K562 (cell line): ENCODE measurements around the gene RAD1. TPM values are rescaled to one million over a fixed set of nuclear protein-coding genes. Genes with fewer than 3 reads are reported as not detected.

ENCODE experiments used
- CC2D1A ChIP-seq: fragments of 450-650 bp; IDR thresholded peaks from 2 replicates; pipeline ENCODE4 v1.6.1; 2017; ENCODE audit warnings: mild to moderate bottlenecking
- CREB5 ChIP-seq: fragments of 250-450 bp; sonication (Bioruptor Pico); IDR thresholded peaks from 2 replicates; pipeline ENCODE4 v1.5.0; 2020; ENCODE audit warnings: mild to moderate bottlenecking
- DNMT1 ChIP-seq: fragments of 450-650 bp; IDR thresholded peaks from 2 replicates; pipeline ENCODE4 v1.6.1; 2016; ENCODE audit warnings: antibody characterized with exemption, mild to moderate bottlenecking
- ESRRA ChIP-seq: fragments of 450-650 bp; IDR thresholded peaks from 2 replicates; pipeline ENCODE4 v1.6.1; 2014; ENCODE audit warnings: low read depth, mild to moderate bottlenecking, moderate library complexity, borderline replicate concordance
- ETS1 ChIP-seq: conservative IDR thresholded peaks from 2 replicates; pipeline ENCODE4 v1.6.1; 2011; ENCODE audit warnings: low read depth, mild to moderate bottlenecking, low read length; ENCODE audit not compliant: control insufficient read depth
- GABPA ChIP-seq: fragments of 200-800 bp; sonication (Bioruptor generic); conservative IDR thresholded peaks from 2 replicates; pipeline ENCODE4 v1.6.1; 2016; ENCODE audit warnings: low read depth, missing genetic modification characterization, missing compliant biosample characterization
- HEY1 ChIP-seq: fragments of 250-450 bp; sonication (Bioruptor Pico); IDR thresholded peaks from 2 replicates; pipeline ENCODE4 v1.5.0; 2020; ENCODE audit warnings: mild to moderate bottlenecking, moderate library complexity, borderline replicate concordance
- ILK ChIP-seq: fragments of 450-650 bp; IDR thresholded peaks from 2 replicates; pipeline ENCODE4 v1.6.1; 2016; ENCODE audit warnings: missing genetic modification characterization, low read depth, mild to moderate bottlenecking, missing compliant biosample characterization, moderate library complexity, borderline replicate concordance
- KDM2B ChIP-seq: fragments of 250-450 bp; sonication (Bioruptor Pico); IDR thresholded peaks from 2 replicates; pipeline ENCODE4 v1.8.0; 2021; ENCODE audit warnings: mild to moderate bottlenecking, moderate library complexity
- MED1 ChIP-seq: sonication (generic); formaldehyde crosslinking; IDR thresholded peaks from 2 replicates; pipeline ENCODE4 v1.8.1; 2023; ENCODE audit warnings: missing genetic modification reagents, borderline replicate concordance
- PTBP1 ChIP-seq: fragments of 200-400 bp; formaldehyde crosslinking; IDR thresholded peaks from 2 replicates; pipeline ENCODE4 v1.6.1; 2017; ENCODE audit warnings: low read depth, low read length
- SIN3A ChIP-seq, 2 experiments: fragments of 150-350 bp in 1 of 2; IDR thresholded peaks; 2 replicates each; pipeline ENCODE4 v1.6.1; 2011 to 2016; ENCODE audit warnings: borderline replicate concordance in 2 of 2, low read depth in 2 of 2, low read length in 2 of 2, mild to moderate bottlenecking in 2 of 2, moderate library complexity in 2 of 2; ENCODE audit not compliant: control insufficient read depth in 1 of 2
- SRSF1 ChIP-seq: fragments of 200-400 bp; formaldehyde crosslinking; IDR thresholded peaks from 2 replicates; pipeline ENCODE4 v1.6.1; 2017; ENCODE audit warnings: mild to moderate bottlenecking, low read depth, low read length, moderate library complexity
- SRSF9 ChIP-seq: fragments of 200-400 bp; formaldehyde crosslinking; IDR thresholded peaks from 2 replicates; pipeline ENCODE4 v1.6.1; 2017; ENCODE audit warnings: low read depth, low read length, borderline replicate concordance
- TAF7 ChIP-seq: fragments of 450-650 bp; IDR thresholded peaks from 2 replicates; pipeline ENCODE4 v1.6.1; 2016; ENCODE audit warnings: missing genetic modification characterization, missing compliant biosample characterization
- TAL1 ChIP-seq: fragments of 450-650 bp; IDR thresholded peaks from 2 replicates; pipeline ENCODE4 v1.6.1; 2016; ENCODE audit warnings: mild to moderate bottlenecking
- TCF7 ChIP-seq: sonication (generic); IDR thresholded peaks from 2 replicates; pipeline ENCODE4 v1.6.1; 2016; ENCODE audit warnings: antibody characterized with exemption, borderline replicate concordance
- XRCC4 ChIP-seq: IDR thresholded peaks from one replicate; pipeline ENCODE4 v1.6.1; 2011; ENCODE audit not compliant: insufficient read depth, insufficient read length; ENCODE audit errors: extremely low read depth
- ZBTB7A ChIP-seq: IDR thresholded peaks from 2 replicates; pipeline ENCODE4 v1.6.1; 2011; ENCODE audit warnings: low read depth, mild to moderate bottlenecking, low read length, moderate library complexity, borderline replicate concordance; ENCODE audit not compliant: control insufficient read depth
- ZNF174 ChIP-seq: fragments of 250-450 bp; sonication (Bioruptor Pico); IDR thresholded peaks from 2 replicates; pipeline ENCODE4 v1.4.0; 2020; ENCODE audit warnings: mild to moderate bottlenecking
- ZNF239 ChIP-seq: fragments of 250-450 bp; sonication (Bioruptor Pico); IDR thresholded peaks from 2 replicates; pipeline ENCODE4 v1.4.0; 2020; ENCODE audit warnings: mild to moderate bottlenecking
- ZNF384 ChIP-seq: IDR thresholded peaks from 2 replicates; pipeline ENCODE4 v1.6.1; 2012; ENCODE audit warnings: low read depth, low read length, improper control_type of control experiment
- ZNF778 ChIP-seq: fragments of 450-650 bp; formaldehyde crosslinking; IDR thresholded peaks from 2 replicates; pipeline ENCODE4 v1.4.0; 2020; ENCODE audit warnings: mild to moderate bottlenecking, moderate library complexity
- ZSCAN32 ChIP-seq: fragments of 450-650 bp; formaldehyde crosslinking; IDR thresholded peaks from 2 replicates; pipeline ENCODE4 v1.4.0; 2020; ENCODE audit warnings: mild to moderate bottlenecking, moderate library complexity
- polyA plus RNA-seq, 8 experiments: library from polyadenylated mRNA; depleted of rRNA in 4 of 8; stranded (reverse) in 5 of 8; unstranded in 3 of 8; fragments of >200 nt; fragmentation: Nextera tagmentation in 2 of 8; fragmentation: Illumina TruSeq in 1 of 8; extraction: Ambion mirVana in 2 of 8; extraction: Trizol in 1 of 8; gene quantifications; 2 replicates each; pipeline versions ENCODE4 v1.2.1 to v1.2.3, GENCODE V29; 2011 to 2014; ENCODE audit warnings: inconsistent platforms in 1 of 8, missing spikeins in 1 of 8
- total RNA-seq, 7 experiments: library from RNA; depleted of rRNA in 6 of 7; stranded (reverse); fragments of >200 nt in 6 of 7; fragmentation: Illumina TruSeq in 2 of 7; extraction: Trizol in 2 of 7; gene quantifications; 2 replicates each; pipeline versions ENCODE4 v1.2.1 to v1.2.3, GENCODE V29; 2011 to 2021; ENCODE audit warnings: low replicate concordance in 1 of 7
- TF ChIP-seq, protein P1 (sequence below): fragments of 450-650 bp; formaldehyde crosslinking; IDR thresholded peaks from 2 replicates; pipeline ENCODE4 v1.4.0; 2020; ENCODE audit warnings: mild to moderate bottlenecking

Gene RAD1
- total and polyA plus RNA-seq, 9 of the 15 experiments (the other 6 are each of a cell fraction or from before 2014, with no cell fraction given), result 44.5 to 148 (median 60.8) TPM

DNA sequence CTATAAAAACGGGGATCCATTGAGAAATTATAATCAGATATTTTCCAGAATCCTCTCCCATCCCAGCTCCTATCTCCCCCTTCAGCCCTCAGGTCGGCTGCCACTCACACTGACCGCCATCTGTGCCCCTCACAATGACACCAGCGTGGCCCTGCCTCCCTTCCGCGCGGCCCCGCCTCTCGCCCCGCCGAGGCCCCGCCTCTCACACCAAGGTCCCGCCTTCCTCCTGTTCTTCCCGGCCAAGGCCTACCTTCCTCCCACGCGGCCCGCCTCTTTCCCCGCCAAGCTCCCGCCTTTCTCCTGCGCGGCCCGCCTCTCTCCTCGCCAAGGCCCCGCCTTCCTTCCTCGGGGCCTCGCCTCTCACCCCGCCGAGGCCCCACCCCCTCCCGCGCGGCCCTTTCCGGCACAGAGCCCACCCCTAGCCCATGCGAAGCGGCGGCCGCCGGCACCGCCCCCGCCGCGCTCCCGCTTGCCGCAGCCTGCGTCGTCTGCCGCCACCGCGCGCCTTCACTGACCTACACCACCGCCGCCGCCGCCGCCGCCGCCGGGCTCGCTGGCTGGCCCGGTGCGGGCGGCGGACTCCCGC, 13.9 kb upstream of the RAD1 start, which contains the start of gene DNAJC21 (continued):
- TF ChIP-seq ESRRA, result no peak
- TF ChIP-seq, protein P1, sequence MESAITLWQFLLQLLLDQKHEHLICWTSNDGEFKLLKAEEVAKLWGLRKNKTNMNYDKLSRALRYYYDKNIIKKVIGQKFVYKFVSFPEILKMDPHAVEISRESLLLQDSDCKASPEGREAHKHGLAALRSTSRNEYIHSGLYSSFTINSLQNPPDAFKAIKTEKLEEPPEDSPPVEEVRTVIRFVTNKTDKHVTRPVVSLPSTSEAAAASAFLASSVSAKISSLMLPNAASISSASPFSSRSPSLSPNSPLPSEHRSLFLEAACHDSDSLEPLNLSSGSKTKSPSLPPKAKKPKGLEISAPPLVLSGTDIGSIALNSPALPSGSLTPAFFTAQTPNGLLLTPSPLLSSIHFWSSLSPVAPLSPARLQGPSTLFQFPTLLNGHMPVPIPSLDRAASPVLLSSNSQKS (CRISPR knock-in tag), result no peak
- TF ChIP-seq PTBP1, result no peak
- TF ChIP-seq ZNF384, result no peak
- TF ChIP-seq SRSF9, result no peak
- TF ChIP-seq TCF7, result no peak
- TF ChIP-seq CREB5 (CRISPR knock-in tag), result no peak
- no peak for TF ChIP-seq HEY1 (CRISPR knock-in tag)
- TF ChIP-seq KDM2B (CRISPR knock-in tag), result no peak
- TF ChIP-seq TAF7 (tag), result no peak
- TF ChIP-seq ZNF778 (CRISPR knock-in tag), result no peak
- TF ChIP-seq CC2D1A, result no peak
- TF ChIP-seq ZNF239, result no peak
- TF ChIP-seq SRSF1, result no peak
- no peak for TF ChIP-seq ZNF174 (CRISPR knock-in tag)
- peak; percentile 67; the same call in 1 of the 2 replicates for TF ChIP-seq ZBTB7A
- TF ChIP-seq ETS1, result no peak; the same call in 1 of the 2 replicates
- TF ChIP-seq DNMT1, result no peak
- TF ChIP-seq ZSCAN32 (CRISPR knock-in tag), result no peak
- TF ChIP-seq ILK (tag), result no peak
- TF ChIP-seq SIN3A (IDR thresholded peaks at IDR 0.05; ENCODE audit: borderline replicate concordance in 2 of 2, control insufficient read depth in 1 of 2, low read depth in 2 of 2, low read length in 2 of 2), result no peak
- TF ChIP-seq GABPA (tag), result peak; percentile 84
- TF ChIP-seq XRCC4, result no peak
- no peak for TF ChIP-seq MED1 (CRISPR knock-in tag)
- TF ChIP-seq TAL1, result no peak
